Endothelial cell of umbilical vein (primary cell): Measurements from ENCODE around the gene BEAN1. TPM values are rescaled to one million over a fixed set of nuclear protein-coding genes. Genes with fewer than 3 reads are reported as not detected.

ENCODE experiments used
- BruUV-seq: library from RNA; stranded (reverse); fragments of 400-500 nt; replicated peaks from 2 replicates; lab custom pipeline; 2021; lab: Mats Ljungman, UMichigan
- CTCF ChIA-PET: fragments of 300-600, 350-600 bp; sonication (Branson Sonifier 250); formaldehyde crosslinking; loops from one replicate; lab custom pipeline; 2021; ENCODE audit warnings: antibody characterized with exemption, inconsistent platforms; lab: Charles Lee
- POLR2A ChIA-PET: fragments of 300-600, 350-600 bp; sonication (Branson Sonifier 250); formaldehyde crosslinking; loops from one replicate; lab custom pipeline; 2021; ENCODE audit warnings: antibody characterized with exemption, inconsistent platforms; lab: Charles Lee
- DNase-seq: peaks from one replicate; pipeline ENCODE4 v3.0.0-alpha.2; 2011; ENCODE audit warnings: low read depth, low spot score
- FAIRE-seq: peaks from 2 replicates; lab custom pipeline; 2011; peaks lifted over from hg19 to GRCh38; lab: Jason Lieb, UNC
- H2AFZ ChIP-seq: 2 replicates; pipeline ENCODE4 v1.6.0; 2012; ENCODE audit warnings: low read depth, low read length, control low read depth, inconsistent platforms
- H3K27ac ChIP-seq: 2 replicates; pipeline ENCODE4 v1.5.1; 2011; ENCODE audit warnings: low read depth, mild to moderate bottlenecking, control low read depth, low read length, moderate library complexity; ENCODE audit not compliant: insufficient read depth
- H3K27me3 ChIP-seq, 2 experiments: 2 replicates each; pipeline versions ENCODE4 v1.6.0 to v1.6.1; 2011; ENCODE audit warnings: low read length in 2 of 2, mixed read lengths in 1 of 2; ENCODE audit not compliant: control insufficient read depth in 2 of 2, insufficient read depth in 2 of 2
- H3K36me3 ChIP-seq, 2 experiments: 2 replicates in 1 of 2; 3 replicates in 1 of 2; pipeline ENCODE4 v1.5.1; 2011; ENCODE audit warnings: low read length in 2 of 2, mild to moderate bottlenecking in 1 of 2, moderate library complexity in 1 of 2; ENCODE audit not compliant: control insufficient read depth in 2 of 2, insufficient read depth in 2 of 2; ENCODE audit errors: extremely low read depth in 1 of 2
- H3K4me1 ChIP-seq: 3 replicates; pipeline ENCODE4 v1.5.1; 2011; ENCODE audit warnings: mild to moderate bottlenecking, low read length; ENCODE audit not compliant: control insufficient read depth, insufficient read depth; ENCODE audit errors: extremely low read depth
- H3K4me2 ChIP-seq: 2 replicates; pipeline ENCODE4 v1.6.1; 2011; ENCODE audit warnings: low read length, control low read depth, mixed read lengths; ENCODE audit not compliant: insufficient read depth
- H3K4me3 ChIP-seq, 3 experiments: fragments of 200-600 bp in 1 of 3; sonication (generic), shearing (Covaris generic) in 1 of 3; replicated peaks in 1 of 3; 2 replicates each; pipeline ENCODE4 v1.5.1; 2011 to 2016; ENCODE audit warnings: control low read depth in 3 of 3, low read length in 3 of 3, mild to moderate bottlenecking in 2 of 3, inconsistent platforms in 1 of 3, low read depth in 1 of 3, moderate library complexity in 1 of 3; ENCODE audit not compliant: insufficient read depth in 1 of 3
- H3K79me2 ChIP-seq: 2 replicates; pipeline ENCODE4 v1.6.0; 2012; ENCODE audit warnings: low read length, inconsistent platforms; ENCODE audit not compliant: control insufficient read depth, insufficient read depth
- H3K9ac ChIP-seq: replicated peaks from 2 replicates; pipeline ENCODE3; 2011; ENCODE audit warnings: low read length, control low read depth; ENCODE audit not compliant: insufficient read depth; ENCODE audit errors: extremely low read depth
- H3K9me1 ChIP-seq: replicated peaks from 3 replicates; pipeline ENCODE4 v1.6.0; 2011; ENCODE audit warnings: mild to moderate bottlenecking, low read length; ENCODE audit not compliant: control insufficient read depth, insufficient read depth; ENCODE audit errors: extremely low read depth
- H3K9me3 ChIP-seq: replicated peaks from 2 replicates; pipeline ENCODE4 v1.5.1; 2012; ENCODE audit warnings: low read length, inconsistent platforms; ENCODE audit not compliant: control insufficient read depth, insufficient read depth
- H4K20me1 ChIP-seq: replicated peaks from 2 replicates; pipeline ENCODE3; 2011; ENCODE audit warnings: mild to moderate bottlenecking, low read length; ENCODE audit not compliant: control insufficient read depth, insufficient read depth; ENCODE audit errors: extremely low read depth
- CTCF ChIP-seq, 2 donors: IDR thresholded peaks; 1 replicate in 1 of 2; 2 replicates in 1 of 2; pipeline ENCODE4 v1.5.1; 2011; ENCODE audit warnings: low read length in 2 of 2, mild to moderate bottlenecking in 2 of 2, moderate library complexity in 2 of 2, control low read depth in 1 of 2, inconsistent platforms in 1 of 2, low read depth in 1 of 2; ENCODE audit not compliant: insufficient read depth in 1 of 2; ENCODE audit errors: extremely low read depth in 1 of 2
- POLR2A ChIP-seq: IDR thresholded peaks from 2 replicates; pipeline ENCODE4 v1.6.1; 2012; ENCODE audit warnings: low read depth, mild to moderate bottlenecking, control low read depth, low read length
- POLR2AphosphoS5 ChIP-seq: IDR thresholded peaks from 2 replicates; pipeline ENCODE4 v1.6.1; 2012; ENCODE audit warnings: low read depth, mild to moderate bottlenecking, control low read depth, low read length, moderate library complexity; ENCODE audit not compliant: insufficient read depth
- dilution Hi-C: fragments of 300-500 bp; cut with MboI; formaldehyde crosslinking; loops from one replicate; pipeline ENCODE4 v1.15.0; 2019; ENCODE audit warnings: low sequenced_read_pairs; ENCODE audit not compliant: extremely low pct_ligation_motif_present
- intact Hi-C: fragments of 100-400 bp; cut with micrococcal nuclease; formaldehyde crosslinking; loops from one replicate; pipeline ENCODE4 v1.10.0; 2022
- polyA plus RNA-seq, 4 experiments: library from polyadenylated mRNA; depleted of rRNA in 3 of 4; stranded (reverse) in 3 of 4; unstranded in 1 of 4; fragments of >200 nt; gene quantifications; 2 replicates each; pipeline versions ENCODE4 v1.2.1 to v1.2.3, GENCODE V29; 2011 to 2012; ENCODE audit warnings: missing spikeins in 1 of 4
- total RNA-seq: library from RNA; stranded (reverse); gene quantifications from 2 replicates; pipeline ENCODE4 v1.2.3, GENCODE V29; 2021

The BEAN1 gene
- total and polyA plus RNA-seq, 2 donors (not counting 3 experiments of a cell fraction or from before 2014, with no cell fraction given) = not detected

DNA sequence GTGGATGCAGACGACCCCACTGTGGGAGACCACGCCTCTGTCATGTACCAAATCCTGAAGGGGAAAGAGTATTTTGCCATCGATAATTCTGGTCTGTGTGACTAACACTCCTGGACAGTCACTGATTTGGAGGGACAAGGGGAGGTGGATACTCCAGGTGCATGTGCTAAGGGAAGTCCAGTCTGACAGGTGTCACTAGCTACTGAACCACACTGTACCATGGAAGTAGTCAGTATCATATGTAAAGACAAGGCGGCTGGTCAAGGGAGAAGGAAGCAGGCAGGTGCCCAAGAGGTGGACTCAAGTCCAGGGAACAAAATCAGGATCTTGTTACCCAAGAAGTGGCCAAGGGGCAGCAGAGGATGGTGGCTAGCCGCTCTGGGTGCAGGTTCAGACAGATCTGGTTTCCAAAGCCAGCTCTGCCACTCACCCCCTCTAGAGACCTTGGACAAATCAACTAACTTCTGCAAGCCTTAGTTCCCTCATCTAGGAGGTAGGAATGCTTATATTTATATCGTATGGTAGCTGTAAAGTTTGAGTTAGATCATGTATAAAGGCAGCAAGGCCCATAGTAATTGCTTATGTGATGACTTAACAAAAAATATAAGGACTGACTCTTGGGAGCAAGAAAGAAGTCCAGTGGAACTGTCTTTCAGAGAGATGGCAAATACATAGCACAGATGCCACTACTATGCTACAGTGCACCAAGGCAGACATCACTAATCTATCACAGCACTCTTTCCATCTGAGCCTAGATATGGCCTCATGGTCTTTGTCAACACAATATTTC is 38.5 kb upstream of the BEAN1 start:
- TF ChIP-seq POLR2AphosphoS5 (peak; percentile 7), POLR2A (peak; percentile 33), CTCF (IDR thresholded peaks at IDR 0.05; ENCODE audit: extremely low read depth in 1 of 2, insufficient read depth in 1 of 2, low read depth in 1 of 2, low read length in 2 of 2) (no peak)
- Histone ChIP-seq H3K79me2 (peaks cover 90% of the 10 kb centered on the region), H3K4me1 (peaks cover 10% of the 10 kb centered on the region), H3K4me2 (no peak overlapping the region), H4K20me1 (peaks cover 3% of the 10 kb centered on the region), H3K9me3 (no peaks in the 10 kb centered on the region), H3K4me3 (no peak overlapping the region), H3K9me1 (no peaks in the 10 kb centered on the region), H3K27ac (no peak overlapping the region), H3K27me3 (no peaks in the 10 kb centered on the region), H3K36me3 (peaks cover 63 to 67% of the 10 kb centered on the region in 2 experiments), H3K9ac (no peak overlapping the region), H2AFZ (no peak overlapping the region)
- DNase-seq = no peak
- CTCF ChIA-PET = interaction anchor here (1.5 kb wide), 1 partner anchor 18 kb away, joined by 3 read pairs; no protein-coding TSS in a partner anchor
- dilution Hi-C loops (no loop called here), intact Hi-C loops (no loop called here)
- no peak for FAIRE-seq
- BruUV-seq = no TSS peak
- POLR2A ChIA-PET = no interaction called here
